ENCODE measurements around the gene COA3.

GRCh38 chr17:42843358-42843934 lies 44.9 kb upstream of the COA3 start:
- no peak for TF ChIP-seq ZNF263 (CRISPR knock-in tag; IDR thresholded peaks at IDR 0.05; ENCODE audit: low read depth)
- TF ChIP-seq NR3C1 (CRISPR knock-in tag; conservative IDR thresholded peaks at IDR 0.05; ENCODE audit: low read depth) = no peak
- peak; percentile 67 for TF ChIP-seq CTCF (IDR thresholded peaks at IDR 0.05)
- TF ChIP-seq CREM (CRISPR knock-in tag; IDR thresholded peaks at IDR 0.05) = no peak
- TF ChIP-seq CREB1 (CRISPR knock-in tag; IDR thresholded peaks at IDR 0.05) = no peak
- TF ChIP-seq MAX (CRISPR knock-in tag; IDR thresholded peaks at IDR 0.05) = no peak
- TF ChIP-seq ZBTB21 (CRISPR knock-in tag; IDR thresholded peaks at IDR 0.05; ENCODE audit: borderline replicate concordance) = no peak
- TF ChIP-seq TCF7 (CRISPR knock-in tag; IDR thresholded peaks at IDR 0.05; ENCODE audit: low read depth) = no peak
- TF ChIP-seq TEAD4 (CRISPR knock-in tag; IDR thresholded peaks at IDR 0.05) = no peak
- TF ChIP-seq TEAD1 (CRISPR knock-in tag; IDR thresholded peaks at IDR 0.05) = no peak
